ENCODE measurements around the gene PTPN20. TPM values are rescaled to one million over a fixed set of nuclear protein-coding genes. Genes with fewer than 3 reads are reported as not detected.

PTPN20 gene
- total and polyA plus RNA-seq, 2 of the 8 experiments (the other 6 are each of a cell fraction or from before 2014, with no cell fraction given) = not detected

GRCh38 chr10:47030191-47030703 lies 119.0 kb downstream of the PTPN20 start (continued):
- no peak for TF ChIP-seq CREB1 (IDR thresholded peaks at IDR 0.05)
- no peak for TF ChIP-seq EZH2 (IDR thresholded peaks at IDR 0.05; ENCODE audit: low read depth, low read length, severe bottlenecking)
- no peak for TF ChIP-seq SIN3A (conservative IDR thresholded peaks at IDR 0.05 in 1 of 2, IDR thresholded peaks at IDR 0.05 in 1 of 2; ENCODE audit: low read depth in 1 of 2, low read length in 2 of 2)
- no peak for TF ChIP-seq CTBP2 (IDR thresholded peaks at IDR 0.05; ENCODE audit: borderline replicate concordance, insufficient read depth, insufficient read length, low read length)
